ENCODE measurements around the gene ODAD2.

- TF ChIP-seq POLR2AphosphoS5 (IDR thresholded peaks at IDR 0.05; ENCODE audit: low read depth, low read length) (no peak), TAF1 (IDR thresholded peaks at IDR 0.05; ENCODE audit: borderline replicate concordance, insufficient read depth, low read length) (no peak), REST (IDR thresholded peaks at IDR 0.05; ENCODE audit: insufficient read depth in 1 of 2, low read depth in 2 of 2, low read length in 2 of 2) (no peak), SIN3A (IDR thresholded peaks at IDR 0.05; ENCODE audit: borderline replicate concordance, insufficient read depth, low read length) (no peak)
These were observed 2.5 kb upstream of the ODAD2 start for GRCh38 chr10:28001353-28001752.

Data from PFSK-1 (cell line).